ENCODE data around the gene NCOA4.
"Not testable (repeated sequence)": the region's sequence is repeated elsewhere in the genome, so short reads cannot be mapped to it uniquely, and the experiment has no call there.

The NCOA4 gene

GRCh38 chr10:46052057-46052790 is 21.8 kb upstream of the NCOA4 start:
- DNase-seq, result no peak

- no peak for DNase-seq
These were observed 20.7 kb upstream of the NCOA4 start for GRCh38 chr10:46050941-46051623.

- not testable (repeated sequence) for DNase-seq
These were observed 19.0 kb upstream of the NCOA4 start for GRCh38 chr10:46049497-46049831.

- no peak for DNase-seq
These were observed 17.7 kb upstream of the NCOA4 start for GRCh38 chr10:46048152-46048551.

GRCh38 chr10:46046261-46046660 is 15.8 kb upstream of the NCOA4 start, which contains the start of gene MSMB:
TSS of gene MSMB (minus strand) at chr10:46046269. CDS start at chr10:46046237, 32 bp downstream.
- no peak for DNase-seq

GRCh38 chr10:46042527-46042926 is 12.1 kb upstream of the NCOA4 start:
- DNase-seq, result no peak

- no peak for DNase-seq
These were observed 9.6 kb upstream of the NCOA4 start for GRCh38 chr10:46040004-46040403.

GRCh38 chr10:46037107-46037825 is 6.8 kb upstream of the NCOA4 start:
- DNase-seq, result no peak

GRCh38 chr10:46035923-46036849 is 5.8 kb upstream of the NCOA4 start:
- DNase-seq, result no peak

- no peak for DNase-seq
These were observed 3.2 kb upstream of the NCOA4 start for GRCh38 chr10:46033602-46034011.

GRCh38 chr10:46031648-46032532 is 1.5 kb upstream of the NCOA4 start:
- DNase-seq, result no peak

- DNase-seq, result no peak
These were observed 877 bp downstream of the NCOA4 start for GRCh38 chr10:46029461-46030030.

GRCh38 chr10:46028584-46029460 is 1.6 kb downstream of the NCOA4 start:
- peak in 1 of 14 donors; percentile 3 for DNase-seq

- DNase-seq, result no peak
These were observed 4.3 kb downstream of the NCOA4 start for GRCh38 chr10:46026106-46026505.

GRCh38 chr10:46025406-46025805 is 5.0 kb downstream of the NCOA4 start:
- no peak for DNase-seq

GRCh38 chr10:46024948-46025347 is 5.5 kb downstream of the NCOA4 start:
- peak in 2 of 14 donors; percentile 36 to 53 for DNase-seq

GRCh38 chr10:46022978-46023702 is 7.3 kb downstream of the NCOA4 start:
- DNase-seq, result peak in 13 of 14 donors; percentile 48 to 94 (median 85)

GRCh38 chr10:46020344-46020657 is 10.1 kb downstream of the NCOA4 start:
- no peak for DNase-seq

Data from C1 segment of cervical spinal cord (tissue), 14 donors.